ENCODE data around the gene SIGLEC10.
"Not testable (repeated sequence)": the region's sequence is repeated elsewhere in the genome, so short reads cannot be mapped to it uniquely, and the experiment has no call there.

SIGLEC10 gene

DNA sequence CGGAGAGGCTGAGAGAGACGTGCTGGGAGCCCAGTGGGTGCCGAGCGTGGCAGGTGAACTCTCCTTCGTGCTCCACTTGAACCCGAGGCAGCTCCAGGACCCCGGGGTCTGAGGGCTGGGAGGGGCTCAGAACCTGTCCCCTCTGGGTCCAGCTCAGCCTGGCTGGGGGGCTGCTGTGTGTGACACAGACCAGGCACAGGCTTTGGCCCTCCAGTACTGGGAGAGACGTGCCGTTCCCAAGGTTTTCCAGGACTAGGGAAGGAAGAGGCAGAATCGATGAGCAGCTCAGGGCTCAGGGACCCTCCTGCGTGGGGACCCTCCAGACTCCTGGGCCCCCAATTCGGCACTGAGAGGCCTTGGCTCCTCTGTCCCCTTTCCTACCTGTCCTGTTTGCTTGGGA, 2.3 kb downstream of the SIGLEC10 start:
- no peak overlapping the region for H3K4me3 ChIP-seq (ENCODE audit: low read depth, low read length)
- no peaks in the 10 kb centered on the region for H3K4me1 ChIP-seq
- H3K36me3 ChIP-seq = no peaks in the 10 kb centered on the region
- no peak for DNase-seq
- 0 out of 2 replicates have a peak, but pooled peaks cover 2% of the 10 kb centered on the region for H3K27me3 ChIP-seq
- no peaks in the 10 kb centered on the region for H3K9me3 ChIP-seq
- TF ChIP-seq CTCF (IDR thresholded peaks at IDR 0.05; ENCODE audit: low read depth, low read length) = no peak

GRCh38 chr19:51410950-51411748, 6.3 kb downstream of the SIGLEC10 start:
- H3K27me3 ChIP-seq = peaks cover 2% of the 10 kb centered on the region; the same call in 1 of the 2 replicates
- H3K4me1 ChIP-seq = no peaks in the 10 kb centered on the region
- TF ChIP-seq CTCF (IDR thresholded peaks at IDR 0.05; ENCODE audit: low read depth, low read length) = no peak
- DNase-seq = no peak
- no peaks in the 10 kb centered on the region for H3K36me3 ChIP-seq
- H3K9me3 ChIP-seq = no peaks in the 10 kb centered on the region
- no peak overlapping the region for H3K4me3 ChIP-seq (ENCODE audit: low read depth, low read length)

GRCh38 chr19:51407511-51408131, 9.8 kb downstream of the SIGLEC10 start:
- no peaks in the 10 kb centered on the region for H3K4me1 ChIP-seq
- H3K4me3 ChIP-seq (ENCODE audit: low read depth, low read length) = no peak overlapping the region
- peak; percentile 63 for TF ChIP-seq CTCF (IDR thresholded peaks at IDR 0.05; ENCODE audit: low read depth, low read length)
- no peaks in the 10 kb centered on the region for H3K36me3 ChIP-seq
- no peaks in the 10 kb centered on the region for H3K9me3 ChIP-seq
- no peaks in the 10 kb centered on the region; the same call in 1 of the 2 replicates for H3K27me3 ChIP-seq
- no peak for DNase-seq

GRCh38 chr19:51402117-51402516, 15.3 kb downstream of the SIGLEC10 start:
- no peaks in the 10 kb centered on the region for H3K9me3 ChIP-seq
- no peak for TF ChIP-seq CTCF (IDR thresholded peaks at IDR 0.05; ENCODE audit: low read depth, low read length)
- no peak overlapping the region for H3K4me3 ChIP-seq (ENCODE audit: low read depth, low read length)
- no peak for DNase-seq
- no peaks in the 10 kb centered on the region for H3K27me3 ChIP-seq
- H3K4me1 ChIP-seq = no peaks in the 10 kb centered on the region
- H3K36me3 ChIP-seq = no peaks in the 10 kb centered on the region

DNA sequence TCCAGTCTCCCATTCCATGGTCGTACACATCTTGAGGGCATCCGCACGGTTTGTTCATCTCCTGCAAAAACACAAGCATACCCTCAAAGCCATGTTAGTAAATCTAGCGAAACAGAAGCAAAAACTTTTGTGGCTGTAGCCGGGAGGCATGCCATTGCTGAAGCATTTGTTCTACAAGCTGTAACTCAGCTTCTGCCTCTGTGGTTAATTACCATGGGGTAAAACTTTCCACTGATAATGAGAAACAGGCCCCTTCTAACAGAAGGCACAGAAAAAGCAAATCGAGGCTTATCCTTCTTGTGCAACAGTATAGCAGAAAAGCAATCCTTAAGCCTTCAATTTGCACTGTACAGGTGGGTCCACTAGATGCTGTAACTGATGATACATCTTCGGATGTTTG, 17.5 kb downstream of the SIGLEC10 start:
- not testable (repeated sequence) for DNase-seq; H3K36me3 ChIP-seq; H3K4me3 ChIP-seq (ENCODE audit: low read depth, low read length); H3K27me3 ChIP-seq; H3K4me1 ChIP-seq; H3K9me3 ChIP-seq

DNA sequence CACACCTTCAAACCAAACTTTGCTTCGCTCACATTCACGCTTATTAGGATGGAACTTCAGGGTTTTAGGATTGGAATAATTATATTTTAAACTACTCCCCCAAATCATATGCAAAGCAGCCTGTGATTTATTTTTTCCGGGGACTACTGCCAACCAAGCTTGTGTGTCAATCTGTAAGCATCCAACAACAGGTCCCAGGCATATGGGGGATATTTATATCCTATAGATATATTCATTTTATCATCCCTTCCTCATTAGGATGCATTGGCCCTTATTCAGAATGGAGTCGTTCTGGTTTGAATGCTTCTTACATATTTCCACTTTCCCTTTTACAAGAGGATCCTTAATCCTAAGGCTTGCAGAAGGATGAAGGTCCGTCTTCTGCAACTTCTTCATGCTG, 18.2 kb downstream of the SIGLEC10 start:
- H3K9me3 ChIP-seq = no peaks in the 10 kb centered on the region
- TF ChIP-seq CTCF (IDR thresholded peaks at IDR 0.05; ENCODE audit: low read depth, low read length) = no peak
- no peaks in the 10 kb centered on the region for H3K4me1 ChIP-seq
- no peak overlapping the region for H3K4me3 ChIP-seq (ENCODE audit: low read depth, low read length)
- H3K27me3 ChIP-seq = no peaks in the 10 kb centered on the region
- DNase-seq = no peak
- no peaks in the 10 kb centered on the region for H3K36me3 ChIP-seq

Measured in BE2C (cell line).